CD1c-positive myeloid dendritic cell (primary cell): ENCODE data around the gene LIN7C.
A peak's percentile ranks its signal among the peaks of the same experiment; 100 is the strongest.
"Not testable (repeated sequence)": the region's sequence is repeated elsewhere in the genome, so short reads cannot be mapped to it uniquely, and the experiment has no call there.

Experiments used
- DNase-seq: peaks from one replicate; pipeline ENCODE4 v3.0.0-alpha.2; 2016; ENCODE audit errors: extremely low spot score

Gene LIN7C

GRCh38 chr11:27470826-27471588, 35.6 kb downstream of the LIN7C start:
- DNase-seq: no peak

- DNase-seq: no peak
Observed at GRCh38 chr11:27470166-27470565, 36.4 kb downstream of the LIN7C start.

- no peak for DNase-seq
Observed at GRCh38 chr11:27468995-27469695, 37.4 kb downstream of the LIN7C start.

GRCh38 chr11:27468209-27468994, 38.2 kb downstream of the LIN7C start:
- peak; percentile 11 for DNase-seq

- no peak for DNase-seq
Observed at GRCh38 chr11:27467181-27467913, 39.2 kb downstream of the LIN7C start.

- DNase-seq: no peak
Observed at GRCh38 chr11:27466363-27466762, 40.2 kb downstream of the LIN7C start.

- no peak for DNase-seq
Observed at GRCh38 chr11:27465629-27466028, 40.9 kb downstream of the LIN7C start.

GRCh38 chr11:27464909-27465308, 41.7 kb downstream of the LIN7C start:
- DNase-seq: no peak

- DNase-seq: no peak
Observed at GRCh38 chr11:27464289-27464696, 42.3 kb downstream of the LIN7C start.

- no peak for DNase-seq
Observed at GRCh38 chr11:27462543-27462942, 44.0 kb downstream of the LIN7C start.

GRCh38 chr11:27460158-27460978, 46.2 kb downstream of the LIN7C start:
- no peak for DNase-seq

- DNase-seq: no peak
Observed at GRCh38 chr11:27459191-27459590, 47.4 kb downstream of the LIN7C start.

GRCh38 chr11:27458182-27458581, 48.4 kb downstream of the LIN7C start:
- DNase-seq: no peak

- no peak for DNase-seq
Observed at GRCh38 chr11:27456795-27457329, 49.7 kb downstream of the LIN7C start.

GRCh38 chr11:27456140-27456794, 50.3 kb downstream of the LIN7C start:
- DNase-seq: no peak

GRCh38 chr11:27455667-27456066, 50.9 kb downstream of the LIN7C start:
- no peak for DNase-seq

- DNase-seq: no peak
Observed at GRCh38 chr11:27453701-27454100, 52.9 kb downstream of the LIN7C start.

GRCh38 chr11:27452147-27452546, 54.4 kb downstream of the LIN7C start:
- no peak for DNase-seq

GRCh38 chr11:27451244-27451965, 55.2 kb downstream of the LIN7C start:
- no peak for DNase-seq

- DNase-seq: not testable (repeated sequence)
Observed at GRCh38 chr11:27448184-27448540, 58.4 kb downstream of the LIN7C start.
